ENCODE data around the gene MAPK8.

- TF ChIP-seq, protein P1, sequence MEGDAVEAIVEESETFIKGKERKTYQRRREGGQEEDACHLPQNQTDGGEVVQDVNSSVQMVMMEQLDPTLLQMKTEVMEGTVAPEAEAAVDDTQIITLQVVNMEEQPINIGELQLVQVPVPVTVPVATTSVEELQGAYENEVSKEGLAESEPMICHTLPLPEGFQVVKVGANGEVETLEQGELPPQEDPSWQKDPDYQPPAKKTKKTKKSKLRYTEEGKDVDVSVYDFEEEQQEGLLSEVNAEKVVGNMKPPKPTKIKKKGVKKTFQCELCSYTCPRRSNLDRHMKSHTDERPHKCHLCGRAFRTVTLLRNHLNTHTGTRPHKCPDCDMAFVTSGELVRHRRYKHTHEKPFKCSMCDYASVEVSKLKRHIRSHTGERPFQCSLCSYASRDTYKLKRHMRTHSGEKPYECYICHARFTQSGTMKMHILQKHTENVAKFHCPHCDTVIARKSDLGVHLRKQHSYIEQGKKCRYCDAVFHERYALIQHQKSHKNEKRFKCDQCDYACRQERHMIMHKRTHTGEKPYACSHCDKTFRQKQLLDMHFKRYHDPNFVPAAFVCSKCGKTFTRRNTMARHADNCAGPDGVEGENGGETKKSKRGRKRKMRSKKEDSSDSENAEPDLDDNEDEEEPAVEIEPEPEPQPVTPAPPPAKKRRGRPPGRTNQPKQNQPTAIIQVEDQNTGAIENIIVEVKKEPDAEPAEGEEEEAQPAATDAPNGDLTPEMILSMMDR (IDR thresholded peaks at IDR 0.05): no peak
- no peak for TF ChIP-seq POLR2A (IDR thresholded peaks at IDR 0.05)
These were observed 52.4 kb downstream of the MAPK8 start for GRCh38 chr10:48358838-48359237.
